NCI-H2227 (cell line): ENCODE measurements around the gene VAX1.
A peak's percentile ranks its signal among the peaks of the same experiment; 100 is the strongest.
"Not testable (repeated sequence)": the region's sequence is repeated elsewhere in the genome, so short reads cannot be mapped to it uniquely, and the experiment has no call there.

Experiments
- DNase-seq: peaks from one replicate; lab custom pipeline; 2025; ENCODE audit not compliant: unreplicated experiment; lab: John Stamatoyannopoulos, UW

The VAX1 gene, protein sequence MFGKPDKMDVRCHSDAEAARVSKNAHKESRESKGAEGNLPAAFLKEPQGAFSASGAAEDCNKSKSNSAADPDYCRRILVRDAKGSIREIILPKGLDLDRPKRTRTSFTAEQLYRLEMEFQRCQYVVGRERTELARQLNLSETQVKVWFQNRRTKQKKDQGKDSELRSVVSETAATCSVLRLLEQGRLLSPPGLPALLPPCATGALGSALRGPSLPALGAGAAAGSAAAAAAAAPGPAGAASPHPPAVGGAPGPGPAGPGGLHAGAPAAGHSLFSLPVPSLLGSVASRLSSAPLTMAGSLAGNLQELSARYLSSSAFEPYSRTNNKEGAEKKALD

DNA sequence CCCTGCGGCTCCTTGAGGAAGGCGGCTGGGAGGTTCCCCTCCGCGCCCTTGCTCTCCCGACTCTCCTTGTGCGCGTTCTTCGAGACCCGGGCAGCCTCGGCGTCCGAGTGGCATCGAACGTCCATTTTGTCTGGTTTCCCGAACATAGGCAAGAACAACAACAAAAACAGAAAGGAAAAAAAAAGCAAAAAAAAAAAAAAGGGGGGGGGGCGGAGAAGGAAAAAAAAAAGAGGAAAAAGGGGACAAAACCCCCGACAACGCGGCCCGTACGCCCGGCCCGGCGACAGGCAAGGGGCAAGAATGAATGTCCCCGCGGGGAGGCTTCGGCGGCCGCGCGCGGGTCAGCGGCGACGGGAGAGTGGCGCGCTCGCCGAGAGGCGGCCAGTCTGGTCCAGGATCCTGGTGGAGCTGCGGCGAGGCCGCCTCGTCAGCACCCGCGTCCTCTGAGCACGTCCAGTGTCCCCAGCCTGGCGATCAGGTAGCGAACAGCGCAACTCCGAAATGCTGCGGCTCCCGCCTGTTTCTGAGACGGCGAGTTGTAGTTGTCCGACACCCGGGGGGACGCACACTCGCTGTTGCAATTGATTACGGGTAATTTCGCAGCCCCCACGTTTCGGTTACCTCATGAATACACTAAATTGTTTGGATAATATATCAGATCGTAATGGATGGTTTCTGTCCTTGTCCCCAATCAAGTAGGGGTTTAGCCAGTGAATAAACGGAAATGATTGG is at the start of gene VAX1:
Gene VAX1 (minus strand): TSS at position 360 of the 732 bp plus-strand sequence. CDS start 214 bp downstream, at position 146.
- peak; percentile 81 for DNase-seq

DNA sequence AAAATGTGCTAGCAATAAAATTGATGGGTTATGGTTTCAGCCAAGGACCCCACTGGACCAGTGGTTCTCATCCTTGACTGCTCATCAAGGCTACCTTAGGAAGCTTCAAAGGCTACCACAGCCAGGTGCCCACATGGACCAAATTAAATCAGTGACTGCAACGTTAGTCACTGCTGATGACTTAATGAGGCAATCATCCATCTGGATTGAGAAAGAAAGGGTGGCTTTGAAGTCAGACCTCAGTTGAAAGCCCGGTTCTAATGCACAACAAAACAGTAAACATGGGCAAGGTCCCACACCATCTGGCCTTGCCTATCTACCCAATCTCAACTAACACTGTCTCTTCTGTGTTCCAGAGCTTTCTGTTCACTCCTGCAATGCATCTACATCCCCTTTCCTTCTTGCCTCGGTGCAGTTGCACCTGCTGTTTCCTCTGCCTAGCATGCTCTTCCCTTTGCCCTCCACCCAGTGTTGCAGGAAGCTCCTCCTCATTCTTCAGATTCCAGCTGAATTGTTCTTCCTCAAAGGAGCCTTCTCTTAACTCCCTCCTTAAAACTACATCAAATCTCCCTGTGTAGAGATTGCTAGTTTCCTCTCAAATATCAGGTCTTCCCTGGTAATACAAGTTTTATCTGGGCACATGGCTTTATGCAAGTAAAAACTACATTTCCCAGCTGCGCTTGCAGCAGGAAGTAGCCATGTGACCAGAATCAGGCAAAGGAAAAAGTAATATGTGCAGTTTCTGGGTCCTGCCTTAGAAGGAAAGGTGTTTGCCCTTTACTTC is 49.0 kb upstream of the VAX1 start:
- DNase-seq = peak; percentile 15

DNA sequence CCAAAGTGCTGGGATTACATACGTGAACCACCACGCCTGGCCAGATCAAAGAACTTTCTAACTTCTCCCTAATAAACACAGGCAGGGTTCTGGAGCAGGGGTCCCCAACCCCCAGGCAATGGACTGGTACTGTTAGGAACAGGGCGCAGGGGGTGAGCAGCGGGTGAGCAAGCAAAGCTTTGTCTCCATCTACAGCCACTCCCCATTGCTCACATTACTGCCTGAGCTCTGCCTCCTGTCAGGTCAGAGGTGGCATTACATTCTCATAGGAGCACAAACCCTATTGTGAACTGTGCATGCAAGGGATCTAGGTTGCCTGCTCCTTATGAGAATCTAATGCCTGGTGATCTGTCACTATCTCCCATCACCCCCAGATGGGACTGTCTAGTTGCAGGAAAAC is 47.7 kb upstream of the VAX1 start:
- not testable (repeated sequence) for DNase-seq

DNA sequence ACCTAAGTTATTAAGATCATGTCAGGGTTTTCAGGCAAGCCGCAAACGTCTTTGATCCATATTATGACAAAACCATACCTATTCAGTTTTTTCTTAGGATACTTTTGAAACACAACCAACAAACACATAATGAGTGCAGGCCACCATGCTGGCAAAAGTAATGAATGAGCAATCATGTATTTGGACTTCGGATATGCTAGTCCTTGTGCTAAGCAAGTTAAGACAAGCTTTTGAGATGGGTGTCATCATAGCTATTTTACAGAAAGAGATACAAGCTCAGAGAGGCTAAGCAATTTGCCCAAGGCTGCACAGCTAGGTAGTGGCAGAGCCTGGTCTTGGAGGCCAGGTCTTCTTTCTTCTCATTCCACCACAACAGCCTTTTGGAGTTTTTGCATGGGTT is 46.8 kb upstream of the VAX1 start:
- DNase-seq = no peak

DNA sequence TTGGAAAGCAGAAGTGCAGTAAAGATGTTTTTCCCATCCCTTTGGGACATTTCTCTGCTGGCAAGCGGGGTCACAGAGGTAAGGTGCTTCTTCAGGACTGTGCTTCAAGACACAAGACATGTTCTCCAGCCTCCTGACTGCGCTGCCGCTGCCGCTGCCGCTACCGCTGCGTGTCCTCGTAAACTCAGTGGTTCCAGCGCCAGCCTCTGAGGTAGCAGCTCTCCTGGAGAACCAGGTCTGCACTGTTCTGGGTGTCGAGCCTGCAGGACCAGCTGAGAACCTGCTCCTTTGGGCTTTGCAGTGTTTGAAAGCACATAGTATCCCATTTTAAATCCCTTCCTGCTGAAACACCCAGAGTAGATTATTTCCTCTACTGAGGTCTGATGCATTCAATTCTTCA is 46.2 kb upstream of the VAX1 start:
- DNase-seq = no peak

DNA sequence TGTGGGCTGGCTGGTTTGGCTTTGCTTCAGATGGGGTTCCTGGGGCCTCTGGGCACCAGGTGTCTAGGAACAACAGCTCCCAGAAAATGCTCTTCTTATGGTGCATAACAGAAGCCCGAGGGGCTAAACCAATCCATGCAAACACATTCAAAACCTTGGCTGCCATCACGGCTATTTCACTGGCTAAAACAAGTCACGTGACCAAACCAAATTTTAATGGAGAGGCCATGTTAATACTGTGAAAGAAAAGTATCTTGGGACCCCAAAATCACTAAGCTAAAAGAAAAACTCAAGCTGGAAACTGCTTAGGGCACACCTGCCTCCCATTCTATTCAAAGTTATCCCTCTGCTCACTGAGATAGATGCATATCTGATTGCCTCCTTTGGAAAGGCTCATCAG is 40.1 kb upstream of the VAX1 start:
- no peak for DNase-seq

DNA sequence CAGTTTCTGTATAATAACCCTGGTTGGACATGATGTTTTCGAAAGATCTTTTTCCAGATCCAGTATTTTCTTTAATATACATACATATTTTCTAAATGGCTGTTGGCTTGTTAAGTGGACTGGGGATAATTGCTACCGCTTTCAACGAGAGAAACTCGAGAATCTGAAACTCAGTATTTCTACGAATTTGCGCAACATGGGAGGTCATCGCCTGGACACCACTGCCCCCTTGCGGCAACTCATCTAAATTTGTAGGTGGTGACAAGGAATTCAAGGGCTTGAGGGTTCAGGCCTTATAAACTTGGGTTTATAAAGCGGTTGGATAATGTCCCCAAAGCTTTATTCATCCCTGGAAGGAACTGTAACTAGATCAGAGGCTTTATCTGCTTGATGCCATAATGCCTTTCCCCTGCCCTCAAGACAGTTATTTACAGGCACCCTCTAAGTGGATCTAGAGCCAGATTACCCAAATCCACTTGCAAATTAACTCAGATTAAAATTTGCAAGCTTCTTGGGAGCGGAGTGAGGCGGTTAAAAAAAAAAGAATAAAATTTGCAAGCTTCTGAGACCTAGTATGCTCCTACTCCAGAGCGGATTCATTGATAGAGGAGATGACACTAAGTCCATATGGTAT is 37.9 kb upstream of the VAX1 start:
- DNase-seq = peak; percentile 83

DNA sequence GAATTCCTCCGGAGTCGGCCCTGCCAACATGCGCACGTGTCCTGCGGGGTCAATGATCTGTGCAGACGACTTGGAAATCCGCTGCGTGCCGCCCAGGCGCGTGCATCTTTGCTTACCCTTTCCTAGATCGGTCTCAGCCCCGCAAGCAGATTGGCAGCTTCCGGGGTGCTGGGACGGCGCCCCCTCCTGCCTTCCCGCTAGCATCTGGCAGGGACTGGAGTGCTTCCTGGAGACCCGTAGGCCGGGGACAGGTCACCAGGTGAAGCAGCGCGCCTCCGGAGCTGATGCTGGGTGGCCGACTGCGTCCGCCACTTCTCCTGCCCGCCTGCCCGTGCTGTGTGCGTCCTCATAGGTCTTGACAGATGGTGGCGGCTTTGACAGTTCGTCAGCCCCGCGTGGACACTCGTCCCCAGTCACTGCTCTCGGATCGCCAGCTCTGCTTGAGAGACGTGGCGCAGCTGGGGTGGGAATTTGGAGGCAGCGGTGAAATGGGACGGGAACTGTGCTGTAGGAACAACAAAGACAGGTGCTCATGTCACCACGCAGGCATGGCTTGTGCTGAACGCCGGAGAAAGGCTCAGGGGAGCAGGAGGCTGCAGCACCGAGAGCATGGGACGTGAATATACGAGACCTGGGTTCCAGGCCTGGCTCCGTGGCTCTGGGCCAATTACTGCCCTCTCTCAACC is 37.3 kb upstream of the VAX1 start:
- peak; percentile 51 for DNase-seq

DNA sequence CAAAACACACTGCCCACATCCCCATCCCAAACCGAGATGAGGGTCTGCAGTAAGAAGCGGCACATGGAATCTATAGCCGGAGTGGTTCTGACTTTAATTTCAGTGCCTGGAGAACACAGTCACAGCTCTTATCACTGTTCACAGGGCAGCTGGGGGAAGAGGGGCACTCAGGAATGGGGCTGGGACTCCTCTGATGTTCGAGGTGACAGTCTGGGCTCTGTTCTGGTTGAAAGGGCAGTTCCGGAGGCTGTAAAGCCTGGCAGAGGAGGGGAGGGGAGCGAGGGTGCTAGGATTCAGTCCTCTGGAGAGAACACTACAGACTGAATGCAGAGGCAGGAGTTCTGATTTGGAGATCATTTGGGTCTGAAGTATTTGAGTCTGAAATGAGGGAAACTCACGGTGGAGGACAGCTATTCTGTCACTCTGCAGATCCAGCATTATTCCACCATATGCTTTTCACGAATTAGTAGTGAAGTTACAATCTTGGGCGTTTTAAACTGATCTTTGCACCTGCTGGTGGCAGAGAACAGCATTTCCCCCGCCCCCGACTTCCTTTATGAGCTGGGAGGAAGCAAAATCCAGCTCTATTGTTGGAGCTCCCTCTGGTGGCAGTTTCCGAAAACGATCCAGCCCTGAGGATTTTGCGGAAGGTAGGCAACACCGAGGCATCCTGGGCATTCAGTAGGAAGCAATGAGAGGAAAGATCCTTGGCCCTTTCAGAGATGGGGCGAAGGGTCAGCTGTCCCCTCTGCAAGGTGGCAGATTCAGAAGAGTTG is 36.6 kb upstream of the VAX1 start:
- DNase-seq = peak; percentile 90

DNA sequence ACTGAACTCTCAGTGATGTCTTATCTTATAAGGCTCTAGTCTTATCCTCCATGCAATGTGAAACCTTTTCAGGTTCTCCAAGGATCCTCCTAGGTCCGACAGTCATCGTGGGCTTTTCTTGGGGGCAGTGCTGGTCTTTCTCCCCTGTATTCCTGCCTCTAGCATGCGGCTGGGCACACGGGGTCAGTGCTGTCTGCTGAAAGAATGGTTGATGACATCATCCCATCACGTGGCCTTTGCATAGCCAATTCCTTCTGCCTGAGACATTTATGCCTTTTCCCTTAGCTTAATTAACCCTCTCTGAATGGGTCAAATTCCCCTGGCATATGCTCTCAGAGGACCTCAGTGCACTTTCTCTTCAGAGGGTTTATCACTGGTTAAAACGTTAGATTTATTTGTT is 32.2 kb upstream of the VAX1 start:
- peak; percentile 21 for DNase-seq

DNA sequence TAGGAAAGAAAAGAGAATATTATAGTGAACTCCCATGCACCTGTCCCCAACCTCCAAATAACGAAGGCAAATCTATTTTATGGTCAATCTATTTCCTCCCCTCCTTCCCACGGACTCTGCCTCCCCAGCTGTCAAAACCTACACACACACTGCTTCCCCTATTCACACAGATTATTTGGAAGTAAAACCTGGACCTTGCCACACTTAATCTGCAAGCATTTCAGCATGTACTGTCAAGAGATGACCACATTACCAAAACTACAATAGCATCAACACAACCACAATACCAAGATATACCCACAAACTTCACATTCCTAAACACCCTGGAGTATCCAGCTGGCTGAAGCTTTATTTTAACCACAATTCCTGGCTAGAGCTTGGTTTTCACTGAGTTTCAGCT is 31.4 kb upstream of the VAX1 start:
- no peak for DNase-seq

DNA sequence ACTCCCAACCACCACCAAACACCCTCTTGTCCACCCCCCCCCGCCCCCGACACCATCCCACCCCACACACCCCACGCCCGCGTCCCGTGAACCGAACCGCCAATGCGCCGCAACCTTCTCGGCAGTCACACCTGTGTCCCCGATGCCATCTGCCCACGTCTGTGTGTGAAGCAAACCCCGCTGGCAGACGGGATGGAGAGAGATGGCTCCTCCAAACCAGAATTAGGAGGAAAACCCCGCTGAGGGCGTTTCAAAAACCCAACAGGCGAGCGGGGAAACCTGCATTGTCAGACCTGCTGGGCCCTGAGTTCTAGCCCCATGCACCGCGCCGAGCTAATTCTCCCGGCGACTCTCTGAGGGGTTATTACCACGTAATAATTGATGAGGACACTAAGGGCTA is 30.7 kb upstream of the VAX1 start:
- peak; percentile 50 for DNase-seq

DNA sequence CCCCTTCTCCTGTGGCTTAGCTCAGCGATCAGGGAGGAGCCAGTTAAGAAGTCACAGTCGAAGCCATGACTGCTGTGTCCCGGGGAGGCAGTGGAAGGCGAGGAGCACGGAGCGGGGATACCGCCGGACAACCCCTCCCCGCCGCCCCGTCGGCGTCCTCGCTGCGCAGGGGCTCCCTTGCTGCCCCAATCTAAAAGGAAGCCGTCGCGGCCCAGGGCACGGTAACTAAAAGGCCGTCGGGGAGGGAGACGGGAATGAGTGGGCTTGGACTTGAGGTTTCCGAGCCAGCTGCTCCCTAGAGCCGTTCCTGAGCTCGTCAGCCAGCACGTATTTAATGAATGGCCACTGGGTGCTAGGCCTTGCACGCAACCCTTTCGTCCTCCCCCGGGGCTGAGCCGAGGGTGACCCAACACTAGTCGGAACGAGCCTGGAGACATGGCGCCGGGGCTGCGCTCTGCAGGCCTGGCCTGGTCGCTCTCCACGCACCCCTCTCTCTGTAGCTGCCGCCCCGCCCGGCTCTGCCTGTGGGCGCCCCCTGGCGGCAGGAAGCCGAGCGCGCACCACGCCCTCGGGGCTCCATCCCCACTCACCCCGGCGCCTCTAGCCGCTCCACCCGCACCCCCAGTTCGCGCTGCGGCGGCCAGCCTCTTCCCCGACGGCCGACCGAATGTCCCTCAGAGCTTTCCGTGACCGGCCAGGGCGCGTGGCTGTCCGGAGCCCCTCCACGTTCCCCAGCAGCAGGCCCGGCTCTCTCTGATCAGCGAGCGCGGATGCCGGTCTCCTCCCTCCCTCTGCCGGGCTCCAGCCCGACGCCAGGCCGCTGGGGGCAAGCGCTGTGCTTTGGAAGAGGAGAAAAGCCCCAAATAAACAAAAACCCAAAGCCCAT is 30.0 kb upstream of the VAX1 start:
- peak; percentile 84 for DNase-seq

DNA sequence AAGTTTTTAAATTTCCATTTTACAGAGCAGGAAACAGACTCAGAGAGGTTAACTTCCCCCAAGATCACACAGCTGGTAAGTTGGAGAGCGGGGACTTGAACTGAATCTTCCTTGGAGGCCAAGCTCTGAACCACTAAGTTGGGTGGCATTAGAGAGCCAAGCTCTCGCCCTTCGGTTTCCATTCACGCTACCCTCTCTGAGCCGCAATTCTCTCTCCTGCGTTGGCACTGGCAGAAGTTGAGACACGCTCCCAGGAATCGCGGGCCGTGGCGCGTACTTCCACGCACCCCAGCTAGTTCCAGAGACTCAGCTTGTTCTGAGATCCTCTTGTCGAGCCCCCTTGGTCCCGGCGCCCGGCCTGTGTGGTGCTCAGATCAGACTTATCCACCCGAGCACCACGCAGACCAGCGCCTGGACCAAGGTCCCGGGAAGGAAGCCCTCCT is 29.3 kb upstream of the VAX1 start:
- no peak for DNase-seq

DNA sequence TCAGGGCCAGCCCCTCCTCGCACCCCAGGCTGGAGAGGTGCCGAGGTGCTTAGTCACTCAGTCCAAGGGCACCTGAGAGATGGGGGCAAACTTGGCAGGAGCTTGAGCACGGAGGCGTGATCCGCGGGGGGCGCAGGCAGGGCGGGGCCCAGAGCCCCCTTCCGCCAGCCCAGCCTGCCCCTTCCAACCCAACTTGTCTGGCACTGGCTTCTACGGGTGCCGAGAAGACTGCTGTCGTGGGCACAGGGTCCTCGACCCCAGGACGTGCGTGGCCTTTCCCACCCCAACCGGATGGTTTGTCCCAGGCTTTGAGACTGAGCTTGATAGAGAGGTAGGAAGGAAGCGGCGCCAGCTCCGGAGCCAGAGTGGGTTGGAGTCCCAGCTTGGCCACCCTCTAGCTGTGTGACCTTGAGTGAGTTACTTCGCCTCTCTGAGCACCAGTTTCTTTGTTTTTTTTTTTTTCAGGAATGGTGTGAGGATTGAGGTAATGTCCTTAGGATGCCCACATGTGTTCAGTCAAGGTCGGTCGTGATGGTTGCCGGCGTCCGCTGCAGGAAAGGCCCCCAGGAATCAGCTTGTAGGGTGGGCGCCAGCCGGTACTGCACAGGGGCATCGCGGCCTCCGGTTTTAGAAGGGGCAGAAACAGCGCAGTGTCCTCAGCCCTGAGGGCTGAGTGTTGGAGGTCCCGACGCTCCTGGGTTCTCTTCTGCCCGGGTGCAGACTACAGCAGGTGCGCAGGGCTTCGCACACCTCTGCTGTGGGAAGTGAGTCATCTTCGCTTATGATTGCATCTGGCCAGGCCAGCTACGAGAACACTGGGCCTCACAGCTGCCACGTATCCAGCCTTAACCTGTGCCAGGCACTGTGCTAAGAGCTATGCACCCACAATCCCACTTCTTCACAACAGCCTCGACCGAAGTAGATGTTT is 28.6 kb upstream of the VAX1 start:
- peak; percentile 58 for DNase-seq

DNA sequence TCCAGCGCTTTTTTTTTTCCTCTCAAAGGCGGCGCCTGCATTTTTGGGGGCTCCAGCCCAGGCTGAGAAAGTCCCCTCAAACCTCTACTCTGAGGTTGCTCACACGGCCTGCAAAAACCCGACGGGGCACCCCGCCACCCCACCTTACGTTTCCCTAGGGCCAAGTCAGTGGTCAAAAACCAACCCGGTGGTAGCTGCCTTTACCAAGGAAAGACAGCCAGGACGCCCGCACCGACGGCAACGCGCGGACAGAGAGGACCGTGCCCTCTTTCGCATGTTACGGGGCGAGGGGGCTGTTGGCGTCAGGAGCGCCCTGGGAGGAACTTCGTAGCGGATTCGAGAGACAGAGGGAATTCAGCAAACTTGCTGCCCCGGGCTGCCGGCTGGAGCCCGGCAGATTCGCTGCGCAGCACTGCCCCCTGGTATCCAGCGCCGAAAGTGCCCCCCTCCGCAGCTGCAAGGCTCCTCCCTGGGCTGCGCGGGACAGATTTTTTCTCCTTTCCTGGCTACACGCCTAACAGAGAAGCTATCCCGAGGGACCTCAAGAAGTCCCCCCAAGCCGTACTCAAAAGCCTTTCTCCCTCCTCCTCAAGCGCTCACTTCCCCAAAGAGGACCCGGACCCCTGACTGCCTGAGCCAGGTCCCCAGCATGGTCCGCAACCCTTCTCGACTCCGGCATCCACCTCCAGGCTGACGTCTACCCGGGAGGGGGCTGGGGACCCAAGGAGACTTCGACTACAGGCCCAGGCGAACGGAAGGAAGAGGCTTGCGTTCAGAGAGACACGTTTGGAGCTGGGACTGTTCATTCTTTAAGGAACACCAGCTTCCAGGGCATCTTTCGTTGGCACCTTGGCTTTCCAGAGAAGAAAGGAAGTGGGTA is 27.7 kb upstream of the VAX1 start:
- DNase-seq = peak; percentile 79
